Stimulated activated CD8-positive, alpha-beta memory T cell treated with anti-CD3 and anti-CD28 coated beads, Interleukin-2, amount 100 ng/mL, for 1 hour (primary cell): ENCODE measurements around the gene TGDS.

Experiments used
- DNase-seq, 2 donors: peaks; one replicate each; pipeline ENCODE4 v3.0.0-alpha.2; 2020; ENCODE audit warnings: low read depth in 2 of 2

The TGDS gene

GRCh38 chr13:94601446-94602431 is 5.8 kb upstream of the TGDS start, which contains the start of gene GPR180:
Gene GPR180, plus strand, starts transcription at chr13:94601857. Its CDS starts 71 bp downstream, at chr13:94601928.
- peak; percentile 68 to 72 for DNase-seq

GRCh38 chr13:94599877-94600276 is 3.9 kb upstream of the TGDS start:
- no peak for DNase-seq

DNA sequence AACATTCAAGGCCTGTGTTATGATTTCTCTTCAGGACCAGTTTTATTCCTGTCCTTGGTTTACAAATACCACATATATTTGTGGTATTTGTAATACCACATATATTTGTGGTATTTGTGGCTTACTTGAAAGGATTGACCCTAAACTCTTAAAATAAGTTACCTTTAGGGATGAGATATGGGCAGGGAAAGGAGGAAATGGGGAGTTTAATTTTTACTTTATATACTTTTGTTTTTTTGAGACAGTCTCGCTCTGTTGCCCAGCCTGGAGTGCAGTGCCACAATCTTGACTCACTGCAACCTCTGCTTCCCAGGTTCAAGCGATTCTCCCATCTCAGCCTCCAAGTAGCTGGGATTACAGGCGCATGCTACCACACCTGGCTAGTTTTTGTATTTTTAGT is 2.3 kb upstream of the TGDS start:
- DNase-seq = no peak

DNA sequence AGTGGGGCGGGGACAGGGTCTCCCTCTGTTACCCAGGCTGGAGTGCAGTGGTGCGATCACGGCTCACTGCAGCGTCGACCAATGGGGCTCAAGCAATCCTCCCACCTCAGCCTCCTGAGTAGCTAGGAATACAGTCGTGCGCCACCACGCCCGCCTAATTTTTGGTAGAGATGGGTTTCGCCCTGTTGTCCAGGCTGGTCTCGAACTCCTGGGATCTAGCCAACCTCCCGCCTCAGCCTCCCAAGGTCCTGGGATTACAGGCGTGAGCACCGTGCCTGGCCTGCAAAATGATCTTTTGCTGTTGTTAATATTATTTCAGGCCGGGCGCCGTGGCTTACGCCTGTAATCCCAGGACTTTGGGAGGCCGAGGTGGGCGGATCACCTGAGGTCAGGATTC is 621 bp upstream of the TGDS start:
- DNase-seq = no peak

DNA sequence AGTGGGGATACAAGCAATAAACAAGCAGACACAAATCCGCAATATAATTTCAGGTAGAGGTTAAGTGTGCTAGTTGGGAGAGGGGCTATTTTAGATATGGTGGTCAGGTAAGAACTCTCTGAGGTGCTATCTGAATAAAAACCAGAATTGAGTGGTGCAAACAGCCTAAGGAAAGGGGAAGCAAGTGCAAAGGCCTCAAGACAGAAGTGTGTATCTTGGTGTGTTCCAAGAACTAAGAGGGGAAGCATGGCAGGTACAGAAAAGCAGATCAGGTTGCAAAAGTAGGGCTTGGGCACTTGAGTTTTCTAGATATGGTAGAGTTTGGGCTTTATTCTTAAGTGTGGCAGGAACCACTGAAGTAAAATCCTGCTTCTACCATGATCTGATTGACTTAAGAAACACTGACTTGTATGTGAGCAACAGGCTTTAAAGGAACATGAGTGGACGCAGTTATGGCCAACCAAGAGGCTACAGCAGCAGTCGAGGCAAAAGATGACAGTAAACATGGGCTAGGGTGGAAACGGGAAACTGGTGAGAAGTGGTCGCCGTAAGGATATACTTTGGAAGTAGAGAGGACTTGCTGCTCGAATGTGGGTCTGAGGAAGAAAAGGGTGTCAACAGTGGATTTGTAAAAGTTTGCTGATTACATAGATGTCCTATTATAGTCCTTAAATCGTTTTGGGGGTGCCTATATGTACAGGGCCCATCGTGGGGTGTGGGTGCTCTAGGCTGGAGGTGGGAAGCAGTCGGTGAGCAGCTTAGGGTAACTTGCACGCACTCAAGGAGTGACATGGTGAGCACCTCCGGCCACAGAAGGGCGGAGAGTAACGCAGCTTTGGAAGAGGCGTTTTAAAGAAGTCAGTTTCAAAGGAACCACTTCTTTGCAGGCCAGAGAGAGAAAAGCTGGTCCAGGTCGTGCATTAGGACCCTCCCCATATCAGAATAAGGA is 677 bp downstream of the TGDS start:
- no peak for DNase-seq

GRCh38 chr13:94590744-94591143 is 5.2 kb downstream of the TGDS start:
- no peak for DNase-seq

GRCh38 chr13:94588541-94588940 is 7.4 kb downstream of the TGDS start:
- DNase-seq = no peak

DNA sequence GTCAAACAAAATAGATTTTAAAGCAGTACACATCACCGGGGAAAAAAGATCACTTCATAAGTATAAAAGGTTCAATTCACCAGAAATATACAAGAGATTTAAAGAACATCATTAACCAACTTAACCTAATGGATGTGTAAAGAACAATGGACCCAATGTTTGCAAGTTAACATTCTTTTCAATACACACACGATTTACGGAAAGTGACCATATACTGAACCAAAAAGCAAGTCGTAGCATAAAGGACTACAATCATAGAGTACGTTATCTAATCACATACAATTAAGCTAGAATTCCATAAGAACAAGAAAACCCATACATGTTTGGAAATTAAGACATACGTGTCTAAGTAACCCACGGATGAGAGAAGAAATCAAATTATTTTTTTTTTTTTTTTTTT is 9.6 kb downstream of the TGDS start:
- DNase-seq = no peak

DNA sequence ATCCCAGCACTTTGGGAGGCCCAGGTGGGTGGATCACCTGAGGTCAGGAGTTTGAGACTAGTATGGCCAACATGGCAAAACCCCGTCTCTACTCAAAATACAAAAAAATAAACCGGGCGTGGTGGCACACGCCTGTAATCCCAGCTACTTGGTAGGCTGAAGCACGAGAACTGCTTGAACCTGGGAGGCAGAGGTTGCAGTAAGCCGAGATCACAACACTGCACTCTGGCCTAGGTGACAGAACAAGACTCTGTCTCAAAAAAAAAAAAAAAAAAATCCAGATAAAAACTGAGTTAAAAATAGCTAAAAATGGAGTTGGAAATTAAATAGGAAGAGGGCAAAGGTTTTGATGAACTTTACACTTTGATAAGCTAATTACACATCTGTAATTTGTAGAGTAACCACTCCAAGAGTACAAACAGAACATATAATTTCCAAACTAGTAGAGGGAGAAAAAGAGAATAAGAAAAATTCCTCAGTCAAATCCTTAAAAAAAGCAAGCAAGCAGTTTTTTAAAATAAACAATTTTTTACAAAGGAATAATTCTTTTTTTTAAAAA is 10.3 kb downstream of the TGDS start:
- no peak for DNase-seq

DNA sequence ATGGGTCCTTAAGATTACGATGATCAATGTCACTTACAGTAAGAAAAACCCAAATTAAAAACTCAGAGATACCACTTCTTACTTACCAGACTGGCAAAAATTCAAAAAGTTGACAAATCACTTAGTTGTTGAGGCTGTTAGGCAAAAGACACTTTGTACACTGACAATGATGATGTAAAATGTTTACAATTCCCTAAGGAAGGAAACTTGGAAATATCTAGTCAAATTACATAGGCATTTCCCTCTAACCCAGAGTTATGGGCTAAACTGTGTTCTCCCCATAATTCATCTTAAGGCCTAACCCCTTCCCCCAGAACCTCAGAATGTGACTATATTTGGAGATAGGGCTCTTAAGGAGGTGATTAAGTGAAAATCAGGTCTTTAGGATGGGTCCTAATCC is 12.0 kb downstream of the TGDS start:
- DNase-seq = no peak

DNA sequence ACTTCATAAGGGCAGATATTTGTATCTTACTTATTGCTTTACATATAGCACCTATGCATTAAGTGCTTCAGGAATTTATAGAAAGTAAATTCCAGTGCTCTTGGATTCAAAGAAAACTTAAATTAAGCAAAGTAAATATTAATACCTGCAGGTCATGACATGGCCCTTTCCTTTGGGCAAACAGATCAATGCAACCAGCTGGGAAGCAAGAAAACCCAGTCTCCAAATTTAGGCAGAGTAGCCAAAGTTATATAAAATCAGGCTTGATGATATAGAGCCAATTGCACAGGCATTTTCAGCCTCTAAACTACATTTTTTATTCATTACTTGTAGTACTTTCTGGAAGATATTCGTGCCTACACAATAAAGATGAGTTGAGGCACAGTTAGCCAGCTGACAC is 16.9 kb downstream of the TGDS start:
- DNase-seq = no peak

DNA sequence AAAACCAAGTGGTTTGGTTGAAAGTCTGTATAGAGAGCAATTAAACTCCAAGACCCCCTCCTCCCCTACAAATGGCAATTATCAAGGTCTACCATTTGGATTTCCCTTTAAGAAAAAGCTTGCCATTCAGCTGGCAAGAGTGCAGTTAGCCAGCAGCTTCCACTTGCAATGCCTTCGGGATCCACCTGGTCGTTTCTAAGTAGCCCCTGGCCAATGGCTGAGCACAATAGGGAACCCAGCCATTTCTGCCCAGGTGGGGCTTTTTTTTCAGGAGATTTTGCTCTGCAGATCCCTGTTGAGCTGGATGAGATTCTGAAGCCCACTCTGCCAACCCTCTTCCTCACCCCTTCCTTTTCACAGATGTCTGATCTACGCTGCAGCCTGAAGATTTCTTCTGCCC is 26.3 kb downstream of the TGDS start:
- no peak for DNase-seq

DNA sequence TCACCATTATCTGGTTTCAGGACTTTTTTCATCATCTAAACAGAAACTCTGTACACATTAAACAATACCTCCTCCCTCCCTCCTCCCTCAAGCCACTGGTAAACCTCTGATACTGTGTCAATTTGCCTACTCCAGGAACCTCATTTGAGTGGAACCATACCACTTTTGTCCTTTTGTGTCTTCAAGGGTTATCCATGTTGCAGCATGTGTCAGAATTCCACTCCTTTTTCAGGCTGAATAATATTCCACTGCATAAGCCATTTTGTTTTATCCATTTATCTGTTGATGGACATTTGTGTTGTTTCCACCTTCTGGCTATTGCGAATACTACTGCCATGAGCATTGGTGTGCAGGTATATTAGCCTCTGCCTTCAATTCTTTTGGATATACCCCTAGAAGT is 27.5 kb downstream of the TGDS start:
- no peak for DNase-seq

DNA sequence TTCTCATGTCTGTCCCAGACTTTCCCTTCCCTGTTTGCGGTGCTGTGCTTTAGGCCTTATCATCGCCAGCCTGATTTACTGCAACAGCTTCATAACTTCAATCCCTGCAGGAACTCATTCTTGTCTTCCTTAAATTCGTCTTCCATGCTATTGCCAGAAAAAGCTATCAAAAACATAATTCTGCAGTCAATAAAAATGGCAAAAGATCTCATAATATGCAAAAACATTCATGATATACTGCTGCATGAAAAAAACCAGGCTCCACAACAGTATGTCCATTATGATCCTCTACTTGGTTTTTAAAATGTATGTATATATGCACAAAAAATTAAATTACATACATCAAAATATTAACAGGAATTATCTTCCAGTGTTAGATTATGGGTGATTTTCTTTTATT is 28.4 kb downstream of the TGDS start:
- no peak for DNase-seq

DNA sequence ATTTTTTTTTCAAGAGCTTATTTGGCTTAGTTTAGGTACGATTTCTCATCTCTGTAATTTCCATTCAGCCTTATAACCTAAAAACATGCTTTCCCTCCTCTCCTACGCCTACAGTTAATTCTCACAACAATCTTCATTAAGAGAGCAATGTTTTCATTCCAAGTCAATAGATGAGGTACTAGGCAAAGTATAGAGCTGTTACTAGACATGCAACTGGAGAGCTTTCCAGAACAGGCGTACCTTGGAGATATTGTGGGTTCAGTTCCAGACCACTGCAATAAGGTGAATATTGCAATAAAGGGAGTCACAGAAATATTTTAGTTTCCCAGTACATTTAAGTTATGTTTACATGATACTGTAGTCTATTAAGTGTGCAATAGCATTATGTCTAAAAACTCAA is 34.8 kb downstream of the TGDS start:
- no peak for DNase-seq

DNA sequence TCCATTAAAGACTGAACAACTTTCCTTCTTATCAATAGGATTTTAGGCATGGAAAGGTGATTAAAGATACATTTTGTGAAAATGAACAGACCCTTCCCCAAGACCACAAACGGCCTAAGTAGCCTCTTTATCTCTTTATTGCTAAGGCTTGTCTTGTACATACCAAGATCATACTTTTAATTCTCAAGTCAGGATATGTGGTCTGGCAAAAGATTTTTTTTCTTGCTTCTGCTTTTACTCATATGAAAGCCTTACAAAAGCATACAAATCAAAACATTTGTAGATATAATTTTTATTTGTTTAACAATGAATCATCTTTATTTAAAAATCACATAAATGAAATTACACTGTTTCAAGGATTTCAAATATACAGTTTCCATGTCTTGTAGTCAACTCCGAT is 35.8 kb downstream of the TGDS start:
- no peak for DNase-seq

GRCh38 chr13:94559222-94559795 is 36.6 kb downstream of the TGDS start:
- no peak for DNase-seq

DNA sequence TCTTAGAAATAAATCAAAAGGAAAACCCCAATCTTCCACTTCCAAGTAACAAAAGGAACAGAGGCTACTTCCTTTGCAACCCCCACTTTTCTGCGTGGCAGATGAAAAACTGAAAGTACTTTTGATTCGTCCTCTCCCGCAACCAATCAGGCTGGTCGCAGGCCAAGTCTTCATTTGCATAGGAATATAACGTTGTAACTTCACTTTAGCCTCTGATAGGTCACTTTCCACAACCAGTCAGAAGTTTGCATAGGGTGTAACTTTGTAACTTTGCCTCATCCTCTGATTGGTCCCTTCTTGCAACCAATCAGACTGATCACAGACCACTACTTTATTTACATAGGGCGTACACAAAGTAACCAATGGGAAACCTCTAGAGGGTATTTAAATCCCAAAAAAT is 37.2 kb downstream of the TGDS start:
- DNase-seq = no peak

GRCh38 chr13:94557684-94558235 is 38.2 kb downstream of the TGDS start:
- DNase-seq = no peak

GRCh38 chr13:94556621-94557020 is 39.3 kb downstream of the TGDS start:
- no peak for DNase-seq

- no peak for DNase-seq
Observed at GRCh38 chr13:94556041-94556440, 39.9 kb downstream of the TGDS start.

- no peak for DNase-seq
Observed at GRCh38 chr13:94553766-94554165, 42.2 kb downstream of the TGDS start.
